Natural killer cell (primary cell): Measurements from ENCODE around the gene VSNL1. TPM values are rescaled to one million over a fixed set of nuclear protein-coding genes. Genes with fewer than 3 reads are reported as not detected.

Experiments used
- ATAC-seq, 3 donors: fragments of 150-1000 bp in 2 of 3; fragments of 200-7000 bp in 1 of 3; cut with Tn5 transposase; 1 replicate in 1 of 3; 2 replicates in 2 of 3; pipeline ENCODE4 v1.10.0; 2021; ENCODE audit warnings: mild to moderate bottlenecking in 2 of 3, moderate library complexity in 2 of 3
- DNase-seq, 2 donors: peaks; one replicate each; pipeline versions ENCODE4 v3.0.0 to v3.0.0-alpha.2; 2013 to 2021; ENCODE audit warnings: mixed read lengths in 1 of 2
- H3K27ac ChIP-seq: one replicate; pipeline ENCODE4 v1.5.1; 2013; ENCODE audit warnings: mild to moderate bottlenecking, low read length
- H3K27me3 ChIP-seq: one replicate; pipeline ENCODE4 v1.6.1; 2013; ENCODE audit warnings: low read length; ENCODE audit not compliant: control insufficient read depth, insufficient read depth
- H3K36me3 ChIP-seq: one replicate; pipeline ENCODE4 v1.6.1; 2013; ENCODE audit warnings: low read length; ENCODE audit not compliant: control insufficient read depth, insufficient read depth
- H3K4me1 ChIP-seq: one replicate; pipeline ENCODE4 v1.6.1; 2013; ENCODE audit warnings: low read length; ENCODE audit not compliant: control insufficient read depth, insufficient read depth
- H3K4me3 ChIP-seq: one replicate; pipeline ENCODE4 v1.5.1; 2013; ENCODE audit warnings: low read length
- H3K9me3 ChIP-seq: one replicate; pipeline ENCODE4 v1.6.1; 2013; ENCODE audit warnings: low read length; ENCODE audit not compliant: control insufficient read depth, insufficient read depth
- H3K27ac Mint-ChIP-seq, 2 donors: one replicate each; pipeline ENCODE4 v1.8.0; 2022; ENCODE audit warnings: mild to moderate bottlenecking in 2 of 2, mixed read lengths in 2 of 2, moderate library complexity in 1 of 2
- H3K27me3 Mint-ChIP-seq, 2 donors: one replicate each; pipeline ENCODE4 v1.8.0; 2022; ENCODE audit warnings: low read depth in 2 of 2, mixed read lengths in 2 of 2
- H3K36me3 Mint-ChIP-seq: one replicate; pipeline ENCODE4 v1.8.0; 2022; ENCODE audit warnings: mixed read lengths
- H3K4me1 Mint-ChIP-seq, 2 donors: one replicate each; pipeline ENCODE4 v1.8.0; 2022; ENCODE audit warnings: mixed read lengths in 2 of 2
- H3K4me3 Mint-ChIP-seq: one replicate; pipeline ENCODE4 v1.8.0; 2022; ENCODE audit warnings: mild to moderate bottlenecking, moderate library complexity, mixed read lengths
- H3K9me3 Mint-ChIP-seq, 2 donors: one replicate each; pipeline ENCODE4 v1.8.0; 2022; ENCODE audit warnings: mixed read lengths in 2 of 2
- whole genome bisulfite sequencing: methylation state at CpG from one replicate; pipeline ENCODE4 v1.1.7; 2013; ENCODE audit warnings: missing lambda C conversion rate; ENCODE audit not compliant: insufficient coverage; 5-methylcytosine and 5-hydroxymethylcytosine counted together
- intact Hi-C: fragments of 100-400 bp; cut with micrococcal nuclease; formaldehyde crosslinking; loops from one replicate; pipeline ENCODE4 v1.14.2; 2022
- total RNA-seq, 4 donors: library from RNA; stranded (reverse); fragments of 120-200 nt in 1 of 4; gene quantifications; one replicate each; pipeline versions ENCODE4 v1.2.3 to v1.2.4, GENCODE V29; 2013 to 2022
- TF ChIP-seq, protein P1 (sequence below): fragments of 200-600 bp; IDR thresholded peaks from one replicate; pipeline ENCODE4 v1.8.0; 2022; ENCODE audit warnings: antibody characterized with exemption

Gene VSNL1
- total RNA-seq, 3 donors from 2014 or later (not counting 1 experiment from before 2014, with no cell fraction given), result not detected

- H3K36me3 ChIP-seq, result no peaks in the 10 kb centered on the region
- Mint-ChIP-seq H3K4me3 (no peak overlapping the region), H3K4me1 (no peaks in the 10 kb centered on the region), H3K36me3 (no peaks in the 10 kb centered on the region), H3K9me3 (peaks cover 0 to 4% of the 10 kb centered on the region in 2 donors), H3K27ac (no peak overlapping the region), H3K27me3 (peaks cover 9 to 15% of the 10 kb centered on the region in 2 donors)
- DNase-seq, result no peak
- WGBS, result 40% methylated on average over 2 of the region's 5 CpGs
- no peak overlapping the region for H3K27ac ChIP-seq
- TF ChIP-seq, protein P1, sequence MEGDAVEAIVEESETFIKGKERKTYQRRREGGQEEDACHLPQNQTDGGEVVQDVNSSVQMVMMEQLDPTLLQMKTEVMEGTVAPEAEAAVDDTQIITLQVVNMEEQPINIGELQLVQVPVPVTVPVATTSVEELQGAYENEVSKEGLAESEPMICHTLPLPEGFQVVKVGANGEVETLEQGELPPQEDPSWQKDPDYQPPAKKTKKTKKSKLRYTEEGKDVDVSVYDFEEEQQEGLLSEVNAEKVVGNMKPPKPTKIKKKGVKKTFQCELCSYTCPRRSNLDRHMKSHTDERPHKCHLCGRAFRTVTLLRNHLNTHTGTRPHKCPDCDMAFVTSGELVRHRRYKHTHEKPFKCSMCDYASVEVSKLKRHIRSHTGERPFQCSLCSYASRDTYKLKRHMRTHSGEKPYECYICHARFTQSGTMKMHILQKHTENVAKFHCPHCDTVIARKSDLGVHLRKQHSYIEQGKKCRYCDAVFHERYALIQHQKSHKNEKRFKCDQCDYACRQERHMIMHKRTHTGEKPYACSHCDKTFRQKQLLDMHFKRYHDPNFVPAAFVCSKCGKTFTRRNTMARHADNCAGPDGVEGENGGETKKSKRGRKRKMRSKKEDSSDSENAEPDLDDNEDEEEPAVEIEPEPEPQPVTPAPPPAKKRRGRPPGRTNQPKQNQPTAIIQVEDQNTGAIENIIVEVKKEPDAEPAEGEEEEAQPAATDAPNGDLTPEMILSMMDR, result no peak
- ATAC-seq, result no peak
- H3K27me3 ChIP-seq, result peaks cover 6% of the 10 kb centered on the region
- no peak overlapping the region for H3K4me3 ChIP-seq
- no peaks in the 10 kb centered on the region for H3K9me3 ChIP-seq
- intact Hi-C loops, result no loop called here
- no peaks in the 10 kb centered on the region for H3K4me1 ChIP-seq
Measured at GRCh38 chr2:17545680-17546613, 5.5 kb downstream of the VSNL1 start.

DNA sequence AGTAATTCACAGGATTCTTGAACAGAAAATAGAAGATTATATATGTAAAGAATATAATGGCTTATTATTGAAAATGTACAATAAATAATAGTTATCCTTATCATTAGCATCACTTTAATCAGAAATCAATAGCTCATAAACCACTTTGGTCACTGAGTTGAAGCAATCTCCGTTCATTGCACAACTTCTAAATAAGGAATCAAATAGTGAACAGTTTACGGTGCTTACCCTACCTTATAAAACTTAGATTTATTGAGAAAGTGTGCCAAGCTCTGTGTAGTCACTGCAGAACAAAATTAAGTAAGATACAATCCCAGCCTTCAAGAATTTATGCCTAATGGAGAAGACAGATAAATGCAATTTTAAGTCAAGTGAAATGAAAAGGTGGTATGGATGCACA lies 6.7 kb downstream of the VSNL1 start:
- no peaks in the 10 kb centered on the region for H3K9me3 ChIP-seq
- Mint-ChIP-seq H3K36me3 (no peaks in the 10 kb centered on the region), H3K4me1 (no peaks in the 10 kb centered on the region), H3K27me3 (peaks cover 0 to 6% of the 10 kb centered on the region in 2 donors), H3K27ac (no peak overlapping the region), H3K4me3 (no peak overlapping the region), H3K9me3 (peaks cover 5 to 8% of the 10 kb centered on the region in 2 donors)
- ATAC-seq, result no peak
- H3K4me3 ChIP-seq, result no peak overlapping the region
- no peaks in the 10 kb centered on the region for H3K4me1 ChIP-seq
- 100% methylated on average over 1 of the region's 2 CpGs for WGBS
- no peak for DNase-seq
- TF ChIP-seq, protein P1, result no peak
- H3K27me3 ChIP-seq, result peaks cover under 1% of the 10 kb centered on the region
- no peak overlapping the region for H3K27ac ChIP-seq
- H3K36me3 ChIP-seq, result no peaks in the 10 kb centered on the region
- intact Hi-C loops, result no loop called here

- H3K36me3 ChIP-seq, result no peaks in the 10 kb centered on the region
- TF ChIP-seq, protein P1, result no peak
- Mint-ChIP-seq H3K4me1 (no peaks in the 10 kb centered on the region), H3K9me3 (peaks cover 5 to 8% of the 10 kb centered on the region in 2 donors), H3K36me3 (no peaks in the 10 kb centered on the region), H3K4me3 (no peak overlapping the region), H3K27me3 (peaks cover 0 to 6% of the 10 kb centered on the region in 2 donors), H3K27ac (no peak overlapping the region)
- H3K4me1 ChIP-seq, result no peaks in the 10 kb centered on the region
- H3K9me3 ChIP-seq, result no peaks in the 10 kb centered on the region
- H3K27me3 ChIP-seq, result no peaks in the 10 kb centered on the region
- no peak for DNase-seq
- intact Hi-C loops, result no loop called here
- 69% methylated on average over 5 of the region's 5 CpGs for WGBS
- ATAC-seq, result no peak
- H3K27ac ChIP-seq, result no peak overlapping the region
- no peak overlapping the region for H3K4me3 ChIP-seq
Measured at GRCh38 chr2:17547737-17548136, 7.2 kb downstream of the VSNL1 start.
